Uterus (tissue), 4 donors: Measurements from ENCODE around the gene SLC25A25. TPM values are rescaled to one million over a fixed set of nuclear protein-coding genes. Genes with fewer than 3 reads are reported as not detected.

Source experiments
- DNase-seq, 2 donors: peaks; one replicate each; pipeline ENCODE4 v3.0.0-alpha.2; 2019 to 2020
- H3K27ac ChIP-seq, 2 donors: fragments of 200-600 bp; sonication (generic); 1 replicate in 1 of 2; 2 replicates in 1 of 2; pipeline ENCODE4 v1.5.1; 2016 to 2018
- H3K27me3 ChIP-seq, 2 donors: fragments of 200-600 bp; sonication (generic); one replicate each; pipeline ENCODE4 v1.5.1; 2018 to 2019; ENCODE audit warnings: control low read depth in 1 of 2
- H3K36me3 ChIP-seq, 2 donors: fragments of 200-600 bp; sonication (generic); one replicate each; pipeline ENCODE4 v1.5.1; 2019; ENCODE audit warnings: control low read depth in 1 of 2
- H3K4me1 ChIP-seq, 2 donors: fragments of 200-600 bp; sonication (generic); one replicate each; pipeline ENCODE4 v1.5.1; 2018 to 2019; ENCODE audit warnings: control low read depth in 1 of 2
- H3K4me3 ChIP-seq, 2 donors: fragments of 200-600 bp; sonication (generic); 1 replicate in 1 of 2; 2 replicates in 1 of 2; pipeline ENCODE4 v1.5.1; 2018 to 2019; ENCODE audit warnings: mild to moderate bottlenecking in 1 of 2
- H3K9me3 ChIP-seq, 2 donors: fragments of 200-600 bp; sonication (generic); one replicate each; pipeline ENCODE4 v1.5.1; 2019; ENCODE audit warnings: control low read depth in 1 of 2
- CTCF ChIP-seq, 4 experiments: fragments of 200-600 bp in 2 of 4; fragments of 450-650 bp in 2 of 4; sonication (generic) in 2 of 4; IDR thresholded peaks; one replicate each; pipeline ENCODE4 v1.5.1; 2016 to 2019; ENCODE audit warnings: antibody characterized with exemption in 4 of 4, mild to moderate bottlenecking in 2 of 4, moderate library complexity in 1 of 4
- POLR2A ChIP-seq, 2 donors: fragments of 450-650 bp; IDR thresholded peaks; one replicate each; pipeline ENCODE4 v1.6.1; 2016; ENCODE audit warnings: antibody characterized with exemption in 2 of 2, mild to moderate bottlenecking in 1 of 2, moderate library complexity in 1 of 2
- intact Hi-C: fragments of 100-400 bp; cut with DNase I; formaldehyde crosslinking; loops from one replicate; pipeline ENCODE4 v1.15.1; 2023; ENCODE audit warnings: low total_unique reads
- total RNA-seq, 4 donors: library from RNA; depleted of rRNA in 3 of 4; stranded (reverse); fragments of >200 nt in 3 of 4; gene quantifications; one replicate each; pipeline versions ENCODE4 v1.1.0 to v1.2.4, GENCODE V29; 2014 to 2023
- donor health status: DM: yes; HTN: yes; CAD: no.

Gene SLC25A25
- total RNA-seq, 4 donors from 2014 or later, result 14.3 to 49.7 (median 49.0) TPM

- Histone ChIP-seq H3K27ac (no peak overlapping the region), H3K4me3 (no peak overlapping the region), H3K27me3 (no peaks in the 10 kb centered on the region), H3K9me3 (no peaks in the 10 kb centered on the region), H3K36me3 (no peaks in the 10 kb centered on the region), H3K4me1 (no peaks in the 10 kb centered on the region)
- no peak for TF ChIP-seq POLR2A (IDR thresholded peaks at IDR 0.05)
- no peak for DNase-seq
- intact Hi-C loops, result no loop called here
These were observed 78.6 kb downstream of the SLC25A25 start for GRCh38 chr9:128146591-128147120.

- DNase-seq, result no peak
- H3K4me1 ChIP-seq, result no peaks in the 10 kb centered on the region
- H3K27ac ChIP-seq, result no peak overlapping the region
- H3K9me3 ChIP-seq, result no peaks in the 10 kb centered on the region
- no peak overlapping the region for H3K4me3 ChIP-seq
- no peaks in the 10 kb centered on the region for H3K27me3 ChIP-seq
- no peak for TF ChIP-seq POLR2A (IDR thresholded peaks at IDR 0.05)
- no peak for TF ChIP-seq CTCF (IDR thresholded peaks at IDR 0.05)
- no peaks in the 10 kb centered on the region for H3K36me3 ChIP-seq
- intact Hi-C loops, result no loop called here
These were observed 80.5 kb downstream of the SLC25A25 start for GRCh38 chr9:128148509-128149000.

GRCh38 chr9:128149001-128149701 lies 81.1 kb downstream of the SLC25A25 start, which contains the start of gene LCN2:
LCN2 (plus strand) TSS chr9:128149453; CDS start chr9:128149526, 73 bp downstream.
- DNase-seq, result no peak
- Histone ChIP-seq H3K4me3 (no peak within 1 kb of the TSS), H3K27ac (no peak within 1 kb of the TSS)

GRCh38 chr9:128149951-128150593 lies 82.0 kb downstream of the SLC25A25 start:
- intact Hi-C loops, result no loop called here
- no peaks in the 10 kb centered on the region for H3K4me1 ChIP-seq

More at GRCh38 chr9:128149001-128149701, 81.1 kb downstream of the SLC25A25 start, which contains the start of gene LCN2:
- Histone ChIP-seq H3K36me3 (no peaks in the 10 kb centered on the region), H3K27me3 (no peaks in the 10 kb centered on the region), H3K9me3 (no peaks in the 10 kb centered on the region), H3K4me1 (no peaks in the 10 kb centered on the region)
- TF ChIP-seq POLR2A (IDR thresholded peaks at IDR 0.05) (no peak), CTCF (IDR thresholded peaks at IDR 0.05) (no peak)
- intact Hi-C loops, result no loop called here

More at GRCh38 chr9:128149951-128150593, 82.0 kb downstream of the SLC25A25 start:
- Histone ChIP-seq H3K27ac (no peak overlapping the region), H3K9me3 (no peaks in the 10 kb centered on the region), H3K27me3 (no peaks in the 10 kb centered on the region), H3K4me3 (no peak overlapping the region), H3K36me3 (no peaks in the 10 kb centered on the region)
- no peak for TF ChIP-seq CTCF (IDR thresholded peaks at IDR 0.05)
- TF ChIP-seq POLR2A (IDR thresholded peaks at IDR 0.05), result no peak
- no peak for DNase-seq
